Measurements from ENCODE around the gene HK1.
"Not testable (repeated sequence)": the region's sequence is repeated elsewhere in the genome, so short reads cannot be mapped to it uniquely, and the experiment has no call there.

Gene HK1

DNA sequence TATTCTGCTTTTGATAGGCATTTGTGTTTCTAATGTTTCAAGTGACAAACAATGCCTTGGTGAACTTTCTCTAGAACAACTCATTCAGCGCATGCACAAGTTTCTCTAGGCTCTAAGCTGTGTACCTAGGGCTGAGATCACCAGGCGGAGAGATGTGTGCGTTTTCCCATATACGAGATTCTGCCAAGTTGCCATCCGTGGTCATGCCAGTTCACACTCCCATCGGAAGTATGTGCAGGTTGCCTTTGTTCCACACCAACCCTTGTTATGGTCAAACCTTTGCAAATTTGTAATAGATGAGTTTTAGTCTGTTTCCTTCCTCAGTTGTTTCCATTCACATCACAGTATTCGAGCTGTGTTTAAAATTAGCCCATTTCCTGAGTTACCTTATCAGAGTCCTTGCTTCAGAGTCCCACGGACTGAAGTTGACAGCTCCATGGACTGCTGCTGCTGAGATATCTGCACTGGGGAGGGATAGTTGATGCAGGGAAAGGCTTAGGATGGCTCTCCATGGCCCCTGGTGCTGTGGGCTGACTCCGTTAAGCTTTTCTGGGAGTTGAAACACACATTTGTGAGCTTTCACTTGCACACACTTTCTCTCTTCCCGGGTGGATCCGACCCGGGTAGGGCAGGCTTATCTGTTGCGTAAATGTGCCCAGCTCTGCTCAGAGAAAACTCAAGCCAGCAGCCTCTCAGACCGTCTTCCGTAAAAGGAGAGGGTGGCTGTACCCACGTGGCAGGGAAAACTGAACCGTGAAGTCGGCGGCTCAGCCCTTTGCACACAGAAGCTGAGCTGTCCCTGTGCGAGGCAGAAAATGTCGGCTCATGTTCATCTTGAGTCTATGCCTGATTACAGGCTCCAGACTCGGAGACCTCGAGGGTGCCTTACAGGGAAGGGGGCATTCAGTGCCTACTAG, 49.4 kb downstream of the HK1 start:
- DNase-seq (ENCODE audit: low read depth in 2 of 2): no peak

DNA sequence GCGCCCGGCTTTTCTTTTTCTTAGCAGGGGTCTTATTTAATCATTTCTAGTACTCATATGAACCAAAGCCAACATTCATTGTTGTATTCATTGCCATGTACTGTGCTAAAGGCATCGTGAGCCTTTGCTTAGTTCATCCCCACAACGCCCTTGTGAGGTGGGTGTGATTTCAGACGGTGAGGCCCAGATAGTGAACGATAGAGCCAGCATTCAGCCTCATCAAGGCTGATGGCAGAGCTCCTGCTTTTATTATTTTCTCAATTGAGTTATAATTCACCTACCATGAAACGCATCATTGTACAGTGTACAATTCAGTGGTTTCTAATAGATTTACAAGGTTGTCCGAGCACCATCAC, 50.1 kb downstream of the HK1 start:
- no peak for DNase-seq (ENCODE audit: low read depth in 2 of 2)

DNA sequence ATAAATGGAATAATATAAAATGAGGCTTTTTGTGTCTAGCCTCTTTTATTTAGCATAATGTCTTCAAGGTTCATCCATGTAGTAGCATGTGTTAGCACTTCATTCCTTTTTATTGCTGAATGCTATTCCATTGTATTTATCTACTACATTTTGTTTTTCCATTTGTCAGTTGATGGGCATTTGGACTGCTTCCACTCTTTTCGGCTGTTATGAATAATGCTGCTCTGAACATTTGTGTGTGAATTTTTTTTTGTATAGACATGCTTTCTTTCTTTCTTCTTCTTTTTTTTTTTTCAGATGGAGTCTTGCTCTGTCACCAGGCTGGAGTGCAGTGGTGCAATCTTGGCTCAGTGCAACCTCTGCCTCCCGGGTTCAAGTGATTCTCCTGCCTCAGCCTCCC, 50.6 kb downstream of the HK1 start:
- DNase-seq (ENCODE audit: low read depth in 2 of 2): not testable (repeated sequence)

DNA sequence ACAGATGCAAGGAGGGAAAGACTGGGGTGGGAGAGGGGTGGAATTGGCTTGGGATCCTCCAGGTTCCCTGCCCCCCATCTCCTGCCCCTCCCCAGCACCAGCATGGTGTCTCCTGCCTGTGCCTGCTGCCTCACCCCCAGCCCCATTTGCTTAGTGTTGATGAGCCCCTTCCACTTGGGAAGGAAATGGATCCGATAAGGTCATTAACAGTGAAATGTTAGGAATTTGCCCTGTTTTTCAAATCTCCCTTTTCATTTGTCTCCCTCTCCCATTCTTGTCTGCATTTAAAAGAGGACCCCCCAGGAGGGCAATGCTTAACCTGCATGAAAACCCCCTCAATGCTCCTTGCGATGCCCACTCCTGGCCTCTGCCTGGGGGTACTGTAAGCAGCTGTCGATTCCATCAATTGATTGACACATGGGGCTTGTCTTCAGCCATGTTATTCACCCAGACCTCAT, 51.5 kb downstream of the HK1 start:
- no peak for DNase-seq (ENCODE audit: low read depth in 2 of 2)

DNA sequence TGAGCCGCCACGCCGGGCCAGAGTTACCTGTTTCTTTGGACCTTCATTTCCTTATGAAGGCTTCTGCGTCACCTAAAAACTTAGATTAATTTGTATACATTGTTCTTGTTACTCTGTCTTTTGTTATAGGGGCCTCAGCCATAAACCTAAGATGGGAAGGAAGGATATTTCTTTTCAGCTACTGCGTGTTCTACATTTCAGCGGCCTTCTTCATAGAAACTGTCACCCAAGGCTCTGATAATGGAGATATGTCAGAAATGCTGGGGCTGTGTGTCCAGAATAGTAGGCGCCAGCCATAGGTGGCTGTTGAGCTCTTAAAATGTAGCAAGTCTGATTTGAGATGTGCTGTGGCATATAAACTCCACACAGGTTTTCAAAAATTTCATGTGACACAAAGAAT, 52.9 kb downstream of the HK1 start:
- no peak for DNase-seq (ENCODE audit: low read depth in 2 of 2)

DNA sequence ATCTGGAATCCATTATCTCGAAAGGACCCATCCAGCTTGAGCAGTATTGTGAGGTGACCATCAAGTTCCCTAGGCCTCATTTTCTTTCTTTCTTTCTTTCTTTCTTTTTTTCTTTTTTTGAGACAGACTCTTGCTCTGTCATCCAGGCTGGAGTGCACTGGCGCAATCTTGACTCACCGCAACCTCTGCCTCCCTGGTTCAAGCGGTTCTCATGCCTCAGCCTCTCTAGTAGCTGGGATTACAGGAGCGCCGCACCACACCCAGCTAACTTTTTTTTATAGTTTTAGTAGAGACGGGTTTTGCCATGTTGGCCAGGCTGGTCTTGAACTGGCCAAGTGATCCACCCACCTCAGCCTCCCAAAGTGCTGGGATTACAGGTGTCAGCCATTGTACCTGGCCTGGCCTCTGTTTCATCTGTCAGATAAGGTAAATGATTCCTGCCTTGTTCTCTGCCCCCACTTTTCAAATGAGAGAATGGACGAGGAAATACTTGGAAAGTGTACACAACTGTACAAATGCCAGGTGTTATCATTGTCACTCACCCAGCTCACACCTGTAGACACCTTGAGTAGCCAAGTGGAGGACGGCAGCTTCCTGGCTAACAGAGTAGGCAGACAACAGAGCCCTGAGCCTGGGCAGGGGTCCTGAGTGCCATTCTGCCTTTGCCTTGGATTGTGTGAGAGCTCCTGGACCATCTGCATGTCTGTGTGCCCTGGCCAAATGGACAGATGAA, 54.1 kb downstream of the HK1 start:
- no peak for DNase-seq (ENCODE audit: low read depth in 2 of 2)

DNA sequence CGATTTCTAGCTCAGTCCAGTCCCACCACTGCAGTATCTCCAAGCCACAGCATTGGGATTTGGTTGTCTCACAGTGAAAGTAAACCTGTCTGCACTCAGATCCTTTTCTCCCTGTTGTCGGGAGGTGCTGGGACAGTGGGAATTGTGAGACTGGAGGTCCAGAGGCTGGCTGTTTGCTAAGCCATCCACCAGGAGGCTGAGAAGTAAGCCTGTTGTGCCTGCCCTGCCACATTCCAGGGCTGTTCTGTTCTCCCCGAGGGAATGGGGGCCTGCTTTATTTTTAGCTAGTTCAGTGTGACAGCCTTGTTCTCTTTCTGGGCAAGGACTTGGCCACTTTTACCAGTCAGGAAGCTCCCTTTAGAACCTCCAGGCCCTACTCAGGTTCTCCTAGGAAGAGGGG, 54.9 kb downstream of the HK1 start:
- DNase-seq (ENCODE audit: low read depth in 2 of 2): no peak

DNA sequence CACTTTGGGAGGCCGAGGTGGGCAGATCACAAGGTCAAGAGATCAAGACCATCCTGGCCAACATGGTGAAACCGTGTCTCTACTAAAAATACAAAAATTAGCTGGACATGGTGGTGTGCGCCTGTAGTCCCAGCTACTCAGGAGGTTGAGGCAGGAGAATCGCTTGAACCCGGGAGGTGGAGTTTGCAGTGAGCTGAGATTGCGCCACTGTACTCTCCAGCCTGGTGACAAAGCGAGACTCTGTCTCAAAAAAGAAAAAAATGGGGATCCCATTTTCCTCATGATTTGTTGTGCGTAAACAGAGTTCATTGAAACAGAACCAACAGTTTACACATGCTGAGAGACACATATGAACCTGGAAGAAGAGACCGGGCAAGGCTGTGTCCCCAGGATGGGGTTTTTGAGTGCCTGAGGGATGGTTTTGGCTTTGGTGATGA, 55.6 kb downstream of the HK1 start:
- DNase-seq (ENCODE audit: low read depth in 2 of 2): not testable (repeated sequence)

DNA sequence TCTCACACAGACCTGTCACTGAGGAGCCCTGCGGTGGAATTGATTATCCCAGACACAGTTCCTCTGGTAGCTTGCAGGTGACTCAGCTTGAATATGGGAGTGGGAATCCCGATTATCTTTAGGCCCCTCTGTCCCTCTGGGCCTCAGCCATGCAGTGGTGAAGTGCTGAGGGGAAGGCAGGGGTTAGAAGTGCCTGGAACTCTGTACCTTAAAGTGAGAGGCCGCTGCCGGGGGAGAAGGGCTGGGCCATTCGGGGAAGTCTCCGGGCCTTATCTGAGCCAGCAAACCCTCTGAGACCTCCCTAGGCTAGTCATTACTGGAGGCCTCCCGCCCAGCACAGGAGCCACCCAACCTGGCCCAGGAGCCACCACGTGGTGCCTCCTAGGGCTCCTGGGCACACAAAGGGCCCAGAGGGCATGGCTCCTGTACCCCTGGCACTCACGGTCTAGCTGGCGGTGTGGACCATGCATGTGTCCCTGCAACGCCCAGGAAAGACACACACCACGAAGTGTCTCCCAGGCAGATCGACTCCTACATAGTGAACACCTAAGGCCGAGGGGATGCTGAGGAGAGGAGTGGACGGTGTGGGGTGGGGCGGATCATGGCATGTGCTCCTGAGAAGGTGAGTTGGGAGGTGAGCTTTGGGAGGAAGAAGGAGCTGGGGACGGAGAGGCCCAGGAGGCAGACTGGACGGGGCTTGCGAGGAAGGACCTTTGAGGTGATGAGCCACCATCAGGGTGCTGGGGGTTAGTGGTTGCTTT, 56.2 kb downstream of the HK1 start:
- DNase-seq (ENCODE audit: low read depth in 2 of 2): no peak

DNA sequence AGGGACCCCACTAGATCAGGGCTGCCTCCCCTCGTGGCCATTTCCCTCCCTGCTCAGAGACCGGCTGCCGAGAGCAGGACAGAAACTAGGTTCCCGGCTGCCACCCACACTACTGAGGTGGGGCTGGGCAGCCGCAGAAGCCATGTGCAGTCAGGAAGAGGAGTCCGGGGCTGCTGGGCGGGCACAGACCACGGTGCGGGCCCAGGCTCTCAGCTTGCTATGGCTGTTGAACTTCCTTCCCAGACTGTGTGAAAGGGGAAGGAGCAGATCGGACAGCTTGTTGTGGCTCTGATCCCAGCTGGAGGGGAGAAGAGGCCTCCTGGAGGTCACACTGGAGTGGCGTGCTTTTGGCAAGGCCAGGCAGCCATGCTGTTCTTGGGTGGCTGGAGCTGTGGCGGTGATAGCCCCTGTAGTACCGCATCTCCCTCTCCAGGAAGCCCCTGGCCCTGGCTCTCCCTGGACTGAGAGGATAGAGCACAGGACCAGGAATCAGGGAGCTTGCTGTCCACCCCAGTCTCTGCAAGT, 56.8 kb downstream of the HK1 start:
- DNase-seq (ENCODE audit: low read depth in 2 of 2): no peak

DNA sequence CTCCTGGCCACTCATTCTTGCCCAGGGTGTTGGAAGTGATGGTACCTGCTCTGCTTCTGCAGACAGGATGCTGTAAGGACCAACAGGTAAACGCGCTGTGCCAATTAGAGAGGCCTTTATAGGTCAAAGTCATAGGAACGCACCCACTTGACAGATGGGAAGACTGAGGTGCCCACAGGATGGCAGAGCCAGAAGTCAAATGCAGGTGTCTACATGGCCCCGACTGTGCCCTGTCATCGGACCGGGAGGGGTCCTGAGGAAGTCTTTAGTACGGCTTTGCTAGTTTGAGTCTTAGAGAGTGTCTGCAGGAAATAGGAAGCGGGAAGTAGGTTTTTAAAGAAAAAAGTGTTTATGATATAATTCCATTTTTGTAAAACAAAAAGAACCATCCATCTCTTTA, 57.3 kb downstream of the HK1 start:
- no peak for DNase-seq (ENCODE audit: low read depth in 2 of 2)

DNA sequence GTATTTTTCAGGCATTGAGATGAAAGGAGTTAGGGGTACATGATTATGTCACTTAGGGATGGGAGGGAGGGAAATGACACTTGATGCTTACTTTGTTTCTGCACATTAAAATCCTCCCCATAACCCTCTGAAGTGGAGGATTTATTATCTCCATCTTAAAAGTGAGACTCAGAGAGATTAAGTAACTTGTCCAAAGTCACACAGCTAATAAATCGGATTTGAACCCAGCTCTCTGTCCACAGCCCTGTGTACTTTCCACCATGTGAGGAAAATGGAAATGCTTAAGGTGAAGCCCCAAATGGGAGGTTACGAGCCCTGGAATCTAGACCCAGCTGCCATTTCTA, 58.6 kb downstream of the HK1 start:
- no peak for DNase-seq (ENCODE audit: low read depth in 2 of 2)

DNA sequence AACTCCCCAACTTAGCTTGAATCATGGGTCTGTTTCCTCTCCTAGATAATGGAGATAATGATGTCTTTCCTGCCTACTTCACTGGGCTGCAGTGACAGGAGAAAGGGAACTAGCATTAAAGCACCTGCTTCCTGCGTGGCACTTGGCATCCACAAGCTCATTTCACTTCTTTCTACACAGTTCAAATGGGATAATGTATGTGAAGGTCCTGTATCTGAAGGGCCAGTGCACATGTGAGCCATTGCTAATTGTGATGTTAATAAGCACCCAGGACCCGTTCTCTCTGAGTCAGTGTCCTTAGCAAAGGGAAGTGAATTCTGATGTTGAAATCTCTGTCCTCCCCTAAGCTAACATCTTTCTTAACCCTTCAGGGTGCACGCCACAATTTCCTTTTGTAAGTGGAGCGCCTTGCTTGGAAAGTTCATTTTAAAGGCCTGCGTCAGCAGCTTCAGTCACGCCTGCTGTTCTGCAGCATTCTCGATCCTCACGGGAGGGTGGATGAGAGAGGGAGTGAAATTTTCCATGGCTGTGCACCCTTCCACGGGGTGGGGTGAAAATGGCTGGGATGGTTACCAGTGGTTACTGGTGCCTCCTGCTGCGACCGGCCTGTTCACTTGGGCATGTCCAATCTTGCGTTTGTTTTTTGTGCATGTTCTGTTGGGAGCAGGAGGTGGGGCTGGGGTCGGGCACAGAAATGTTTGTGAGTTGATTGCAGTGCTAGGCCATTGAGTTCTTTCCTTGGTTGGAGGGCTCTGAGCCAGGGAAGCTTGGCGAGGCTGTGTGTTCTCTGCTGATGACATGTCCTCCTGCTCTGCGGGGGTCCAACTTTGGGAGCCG, 59.2 kb downstream of the HK1 start:
- no peak for DNase-seq (ENCODE audit: low read depth in 2 of 2)

DNA sequence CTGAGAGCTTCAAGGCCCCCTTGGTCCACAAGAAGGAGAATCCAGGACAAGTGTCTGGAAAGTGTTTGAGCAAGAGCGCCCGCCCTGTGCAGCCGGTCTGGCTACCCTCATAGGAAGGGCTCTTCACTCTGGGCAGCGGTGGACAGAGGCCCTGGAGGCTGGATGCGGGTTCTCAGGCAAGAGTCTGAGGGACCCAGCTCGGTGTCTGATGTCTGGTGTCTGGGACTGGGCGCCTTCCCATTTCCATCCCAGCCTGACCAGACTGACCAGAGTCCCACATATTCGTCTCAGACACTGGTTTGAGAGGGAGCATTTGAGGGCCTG, 59.8 kb downstream of the HK1 start:
- DNase-seq (ENCODE audit: low read depth in 2 of 2): no peak

DNA sequence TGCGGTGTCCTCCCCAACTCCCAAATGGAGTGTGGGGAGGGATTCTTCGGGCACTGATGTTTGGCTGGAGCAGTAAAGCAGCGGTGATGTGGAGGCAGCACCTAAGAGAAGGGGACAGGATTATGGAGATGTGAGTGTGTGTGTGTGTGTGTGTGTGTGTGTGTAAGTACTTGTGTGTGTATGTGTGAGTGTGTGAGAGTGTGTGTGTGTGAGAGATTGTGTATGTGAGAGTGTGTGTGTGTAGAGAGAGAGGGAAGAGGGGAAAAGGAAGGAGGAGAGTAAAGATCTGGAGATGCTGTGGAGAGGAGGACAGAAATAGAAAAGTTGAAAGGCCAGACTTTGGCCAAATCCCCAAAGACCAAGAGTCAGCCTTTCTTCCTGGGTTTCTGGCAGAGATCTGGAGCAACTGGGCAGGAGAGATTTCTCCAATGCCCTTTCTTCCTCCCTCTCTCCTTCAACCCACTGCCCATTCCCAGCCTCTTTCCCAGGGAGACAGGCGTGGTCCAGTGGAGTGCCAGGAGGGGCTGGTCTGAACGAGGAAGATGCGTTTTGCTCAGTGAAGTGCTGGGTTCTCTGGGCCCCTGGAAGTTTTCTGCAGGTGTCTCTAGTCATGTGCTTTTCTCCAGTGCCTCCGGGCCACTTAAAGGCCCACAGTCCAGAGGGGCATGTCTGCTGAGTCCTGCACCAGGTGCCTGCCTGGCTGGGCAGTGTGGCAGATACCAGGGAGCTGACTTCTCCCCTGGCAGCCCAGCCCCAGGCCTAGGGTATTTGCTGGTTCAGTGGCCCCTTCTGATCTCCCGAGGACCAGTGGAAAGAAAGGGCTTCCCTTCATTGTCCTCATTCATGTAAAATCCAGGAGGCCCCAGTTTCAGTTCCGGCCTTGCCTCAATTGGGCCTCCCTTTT, 60.5 kb downstream of the HK1 start:
- no peak for DNase-seq (ENCODE audit: low read depth in 2 of 2)

DNA sequence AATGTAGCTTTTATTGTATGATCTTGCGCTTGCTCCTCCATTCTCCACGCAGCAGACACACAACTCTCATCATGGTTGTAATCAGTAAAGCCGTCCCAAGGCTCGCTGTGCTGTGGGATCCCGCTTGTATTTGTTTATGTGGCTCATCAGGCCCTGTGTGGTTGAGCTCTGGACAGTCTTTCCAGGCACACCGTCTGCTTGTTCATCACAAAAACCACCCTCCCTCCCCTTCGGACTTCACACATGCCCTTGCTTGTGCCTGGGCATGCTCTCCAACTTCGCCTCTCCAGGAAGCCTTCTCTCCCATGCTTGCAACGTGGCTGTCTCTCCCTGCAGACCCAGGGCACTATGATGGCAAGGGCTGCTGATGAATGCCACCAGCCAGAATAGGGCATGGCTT, 62.4 kb downstream of the HK1 start:
- no peak for DNase-seq (ENCODE audit: low read depth in 2 of 2)

DNA sequence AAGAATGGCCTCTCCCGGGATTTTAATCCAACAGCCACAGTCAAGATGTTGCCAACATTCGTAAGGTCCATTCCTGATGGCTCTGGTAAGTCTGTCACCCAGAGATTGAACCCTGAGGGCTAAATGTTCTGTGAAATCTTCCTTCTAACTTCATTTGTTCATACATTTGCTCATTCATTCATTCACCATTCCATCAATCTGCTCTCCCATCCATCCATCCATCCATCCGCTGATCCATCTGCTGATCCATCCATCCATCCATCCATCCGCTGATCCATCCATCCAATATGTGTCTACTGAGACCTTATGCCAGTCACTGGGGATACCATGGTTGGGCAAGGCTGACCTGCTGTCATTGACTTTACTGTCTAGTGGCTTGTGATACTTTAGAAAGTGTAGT, 65.6 kb downstream of the HK1 start:
- DNase-seq (ENCODE audit: low read depth in 2 of 2): no peak

DNA sequence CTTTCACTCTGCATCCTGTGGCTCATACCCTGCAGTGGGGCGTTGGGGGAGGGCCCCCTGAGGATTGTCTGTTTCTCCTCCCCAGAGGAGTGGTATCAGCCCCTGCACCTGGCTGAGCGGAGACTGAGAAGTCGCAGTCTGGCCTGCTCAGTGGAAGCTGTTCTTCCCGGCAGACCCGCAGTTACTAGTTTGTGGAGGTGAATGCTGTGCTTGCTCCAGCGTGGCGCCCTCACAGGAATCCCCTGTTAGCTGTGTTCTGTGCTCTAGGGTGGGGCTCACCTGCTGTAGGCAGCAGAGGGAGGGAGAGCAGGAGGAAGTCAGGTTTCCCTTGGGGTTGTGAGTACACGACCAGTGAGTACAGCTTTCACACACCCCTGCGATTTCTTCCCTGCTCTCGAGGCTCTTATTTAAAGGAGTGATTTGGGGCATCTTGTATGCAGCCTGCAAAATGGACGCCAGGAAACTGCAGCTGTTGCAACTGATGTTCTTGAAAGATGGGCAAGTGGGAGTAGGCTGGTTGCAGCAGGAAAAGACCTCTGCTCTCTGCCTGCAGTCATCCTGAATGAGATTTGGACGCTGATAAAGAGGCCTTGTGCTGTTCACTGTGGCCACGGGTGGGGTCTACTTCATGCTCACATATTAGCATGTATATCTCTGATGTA, 66.4 kb downstream of the HK1 start:
- no peak for DNase-seq (ENCODE audit: low read depth in 2 of 2)

DNA sequence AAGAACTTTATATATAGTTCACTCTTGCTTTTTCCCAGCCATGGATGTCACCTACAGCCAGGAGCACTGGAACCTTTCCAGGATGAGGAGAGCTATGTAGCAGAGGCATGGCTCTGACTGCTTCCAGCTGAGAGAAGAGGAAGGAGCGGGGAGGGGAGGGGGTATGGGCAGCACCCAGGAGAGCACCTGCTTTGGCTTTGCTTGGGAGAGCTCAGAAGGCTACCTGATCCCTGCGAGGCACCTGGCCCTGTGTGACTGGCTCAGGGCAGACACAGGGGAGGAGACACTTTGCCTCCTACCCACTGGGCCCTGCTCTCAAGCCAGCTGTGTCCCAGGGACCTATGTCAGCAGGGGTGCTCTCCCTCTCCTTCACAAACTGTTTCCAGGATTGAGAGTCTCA, 67.1 kb downstream of the HK1 start:
- no peak for DNase-seq (ENCODE audit: low read depth in 2 of 2)

DNA sequence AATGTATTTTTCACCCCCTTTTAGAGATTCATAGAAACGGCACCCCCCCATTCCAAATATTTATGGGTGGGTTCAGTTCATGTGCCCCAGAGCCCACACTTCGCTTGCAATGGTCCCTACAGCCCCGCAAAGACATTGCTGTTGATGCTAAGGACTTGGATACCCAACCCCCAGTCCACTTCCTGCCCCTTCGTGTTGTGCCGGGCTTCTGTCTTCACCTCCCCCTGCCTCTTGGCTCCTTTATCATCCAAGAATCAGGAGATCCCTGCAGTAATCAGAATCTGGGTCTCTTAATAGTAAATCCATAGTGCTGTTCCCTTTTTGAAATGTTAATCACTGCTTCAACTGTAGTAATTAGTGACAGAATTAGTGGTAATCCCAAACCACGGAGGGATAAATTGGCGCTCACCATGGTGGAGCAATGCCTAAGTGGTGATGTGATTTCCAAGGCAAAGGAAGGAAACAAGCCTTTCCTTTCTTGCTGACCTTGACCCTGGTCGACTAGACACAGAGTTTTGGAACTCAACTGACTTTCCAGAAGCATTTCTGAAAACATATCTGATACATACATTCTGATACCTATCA, 67.7 kb downstream of the HK1 start:
- DNase-seq (ENCODE audit: low read depth in 2 of 2): no peak

All from fibroblast of skin of left quadriceps (primary cell).